ENCODE results near the gene CATSPER3. TPM values are rescaled to one million over a fixed set of nuclear protein-coding genes. Genes with fewer than 3 reads are reported as not detected.
A peak's percentile ranks its signal among the peaks of the same experiment; 100 is the strongest.

CATSPER3 gene
- total and polyA plus RNA-seq, 2 of the 8 experiments (the other 6 are each of a cell fraction or from before 2014, with no cell fraction given) = 0.62 TPM; not detected in 1

DNA sequence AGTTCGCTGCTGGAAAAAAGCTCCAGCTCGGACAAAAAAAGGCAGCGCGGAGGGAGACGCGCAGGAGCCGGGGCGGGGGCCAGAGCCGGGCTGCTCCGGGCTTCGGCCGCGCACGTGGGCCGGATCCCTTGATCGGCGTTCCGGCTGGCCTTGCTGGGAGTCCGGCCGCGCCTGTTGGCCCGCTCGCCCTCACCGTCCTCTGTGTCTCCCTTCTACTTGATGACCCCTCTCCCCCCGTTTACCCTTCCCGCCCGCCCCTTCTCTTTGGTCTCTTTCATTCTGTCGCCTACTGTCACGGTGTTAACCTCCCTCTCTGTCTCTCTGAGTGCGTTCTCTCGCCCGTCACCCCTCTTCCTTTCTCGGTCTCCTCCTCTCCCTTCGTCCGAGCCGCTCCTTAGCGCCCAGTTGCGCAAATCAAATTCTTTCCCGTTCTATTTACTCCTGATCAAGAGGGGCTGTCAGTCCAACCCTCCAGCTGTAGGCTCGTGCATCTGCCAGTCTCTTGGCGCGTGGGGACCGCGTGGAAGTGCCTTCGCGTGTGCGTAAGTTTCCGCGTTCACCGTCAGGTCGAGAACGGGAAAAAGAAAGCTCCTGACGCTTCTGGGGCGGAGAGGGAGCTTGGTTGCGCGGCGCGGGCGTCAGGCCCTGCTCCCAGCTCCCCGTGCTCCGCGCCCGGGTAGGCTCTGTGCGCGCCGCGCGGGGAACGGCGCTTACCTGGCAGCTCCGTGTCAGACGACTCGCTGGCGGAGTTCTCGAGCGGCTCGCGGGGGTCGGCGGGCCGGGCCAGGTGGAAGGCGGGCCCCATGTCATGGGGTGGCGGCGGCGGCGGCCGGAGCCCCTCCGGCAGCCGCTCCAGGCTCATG lies 65.5 kb downstream of the CATSPER3 start:
- no peak overlapping the region for H3K9ac ChIP-seq (replicated peaks in 1 of 4; ENCODE audit: extremely low read depth in 1 of 4, low read depth in 3 of 4, low read length in 3 of 4)
- H3K18ac ChIP-seq (ENCODE audit: extremely low read depth, low read length) = no peak overlapping the region
- POLR2A ChIA-PET (ENCODE audit: partially characterized antibody) = interaction anchor here (0.7 kb wide), 1 partner anchor 158 kb away, joined by 3 read pairs; no protein-coding TSS in a partner anchor
- H3K56ac ChIP-seq (replicated peaks; ENCODE audit: insufficient read length, low read depth, low read length) = no peak overlapping the region
- no peak overlapping the region for H2BK5ac ChIP-seq (ENCODE audit: low read depth, low read length)
- H3K79me1 ChIP-seq (ENCODE audit: low read depth, low read length) = 0 out of 2 replicates have a peak, but pooled peaks cover 2% of the 10 kb centered on the region
- 3% methylated on average over 66 of the region's 89 CpGs; no CpG with 5 or more reads in 1 of the 2 experiments for WGBS, 2 experiments (ENCODE audit: extremely low coverage in 1 of 2, insufficient coverage in 1 of 2, insufficient read length in 1 of 2, insufficient replicate concordance in 2 of 2, low coverage in 1 of 2, low lambda C conversion rate in 2 of 2, missing lambda C conversion rate in 1 of 2)
- no peaks in the 10 kb centered on the region for H3K79me2 ChIP-seq (ENCODE audit: control insufficient read depth in 1 of 2, insufficient read depth in 2 of 2, low read length in 2 of 2)
- 0 out of 2 replicates have a peak overlapping the region, but pooled peaks have one; percentile 12 for H2AFZ ChIP-seq (ENCODE audit: low read length)
- peaks cover 6% of the 10 kb centered on the region; the same call in 1 of the 2 replicates for H3K23me2 ChIP-seq (ENCODE audit: low read depth, low read length)
- H2BK120ac ChIP-seq (replicated peaks; ENCODE audit: low read depth, low read length) = no peak overlapping the region
- H4K20me1 ChIP-seq (replicated peaks in 1 of 2; ENCODE audit: control insufficient read depth in 1 of 2, insufficient read depth in 2 of 2, low read length in 2 of 2) = peaks cover 32 to 60% of the 10 kb centered on the region in 2 experiments
- peak overlapping the region; percentile 3 to 50 (median 23); a peak in 5 of 8 replicates for H3K4me3 ChIP-seq (ENCODE audit: extremely low read depth in 1 of 4, insufficient read depth in 2 of 4, low read depth in 3 of 4, low read length in 4 of 4)
- H3K23ac ChIP-seq (ENCODE audit: insufficient read length) = no peak overlapping the region
- H4K91ac ChIP-seq (replicated peaks; ENCODE audit: insufficient read length, low read length) = no peak overlapping the region
- no peak overlapping the region for H3K27ac ChIP-seq (ENCODE audit: low read depth, low read length)
- CTCF ChIA-PET (ENCODE audit: partially characterized antibody) = interaction anchor here (1.0 to 2.0 kb wide), 2 partner anchors 9 to 141 kb away, joined by 3 to 7 read pairs; no protein-coding TSS in a partner anchor
- no peak overlapping the region for H3K14ac ChIP-seq (ENCODE audit: insufficient read length)
- peaks cover 0 to 25% (median 21%) of the 10 kb centered on the region in 4 experiments; a peak in 6 of 7 replicates for H3K4me1 ChIP-seq (replicated peaks in 1 of 4; ENCODE audit: control insufficient read depth in 3 of 4, insufficient read depth in 4 of 4, low read length in 3 of 4)
- H3K27me3 ChIP-seq (replicated peaks in 1 of 4; ENCODE audit: control insufficient read depth in 3 of 4, extremely low read depth in 1 of 4, insufficient read depth in 3 of 4, low read length in 3 of 4) = peaks cover 91 to 99% (median 96%) of the 10 kb centered on the region in 4 experiments
- H2AK5ac ChIP-seq (ENCODE audit: low read depth, low read length) = no peak overlapping the region
- H3K4me2 ChIP-seq (ENCODE audit: insufficient read depth in 1 of 2, low read depth in 2 of 2, low read length in 2 of 2) = peak overlapping the region; percentile 68 to 69
- H3K36me3 ChIP-seq (ENCODE audit: control insufficient read depth in 2 of 4, insufficient read depth in 4 of 4, low read length in 3 of 4) = peaks cover 0 to 6% (median 0%) of the 10 kb centered on the region in 4 experiments; a peak in 1 of 8 replicates
- H4K8ac ChIP-seq (ENCODE audit: extremely low read depth, insufficient read depth, low read length) = peak overlapping the region; percentile 42; the same call in 1 of the 2 replicates
- H2BK12ac ChIP-seq (ENCODE audit: low read depth, low read length) = 0 out of 2 replicates have a peak overlapping the region, but pooled peaks have one; percentile 71
- no peak for FAIRE-seq
- H3K9me3 ChIP-seq (ENCODE audit: insufficient read depth in 2 of 2, low read depth in 1 of 2, low read length in 1 of 2) = no peaks in the 10 kb centered on the region
- DNase-seq (ENCODE audit: low read depth in 1 of 2, low spot score in 2 of 2) = peak in 1 of 2 experiments; percentile 72
- H3K4ac ChIP-seq (replicated peaks; ENCODE audit: insufficient read length, low read depth, low read length) = no peak overlapping the region
- H4K5ac ChIP-seq (ENCODE audit: insufficient read length, low read depth, low read length) = no peak overlapping the region
- H2BK15ac ChIP-seq (ENCODE audit: low read length) = peak overlapping the region; percentile 48; the same call in 1 of the 2 replicates
- no peak overlapping the region for H2BK20ac ChIP-seq (ENCODE audit: low read length)
- TF ChIP-seq KDM4A (IDR thresholded peaks at IDR 0.05; ENCODE audit: low read depth, low read length, severe bottlenecking) (peak; percentile 17), CEBPB (IDR thresholded peaks at IDR 0.05; ENCODE audit: low read depth, low read length) (peak; percentile 41; the same call in 1 of the 2 replicates), CBX8 (IDR thresholded peaks at IDR 0.05; ENCODE audit: borderline replicate concordance, low read depth, low read length) (peak; percentile 68; the same call in 1 of the 2 replicates), JUN (IDR thresholded peaks at IDR 0.05; ENCODE audit: low read depth, low read length) (no peak), EZH2 (IDR thresholded peaks at IDR 0.05; ENCODE audit: low read depth, low read length, severe bottlenecking) (peak; percentile 100), FOSL1 (IDR thresholded peaks at IDR 0.05; ENCODE audit: insufficient read depth, low read depth, low read length) (no peak), TAF7 (optimal IDR thresholded peaks at IDR 0.05; ENCODE audit: borderline replicate concordance, low read depth, low read length) (no peak), SUZ12 (IDR thresholded peaks at IDR 0.05; ENCODE audit: low read length) (peak; percentile 100)
- TF ChIP-seq, protein P1, sequence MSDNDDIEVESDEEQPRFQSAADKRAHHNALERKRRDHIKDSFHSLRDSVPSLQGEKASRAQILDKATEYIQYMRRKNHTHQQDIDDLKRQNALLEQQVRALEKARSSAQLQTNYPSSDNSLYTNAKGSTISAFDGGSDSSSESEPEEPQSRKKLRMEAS (IDR thresholded peaks at IDR 0.05) = peak; percentile 68
